GM12875 (cell line): ENCODE data around the gene RPRD1B.
"Not testable (repeated sequence)": the region's sequence is repeated elsewhere in the genome, so short reads cannot be mapped to it uniquely, and the experiment has no call there.

Source experiments
- H3K4me3 ChIP-seq: one replicate; pipeline ENCODE4 v1.5.1; 2011; ENCODE audit warnings: low read depth, low read length, control low read depth
- TF ChIP-seq, protein P1 (sequence below): IDR thresholded peaks from 2 replicates; pipeline ENCODE4 v1.5.1; 2011; ENCODE audit warnings: low read depth, mild to moderate bottlenecking, control low read depth, inconsistent platforms, low read length, moderate library complexity, borderline replicate concordance; ENCODE audit not compliant: insufficient read depth

Gene RPRD1B

GRCh38 chr20:38092260-38092857 is 58.8 kb downstream of the RPRD1B start:
- no peak overlapping the region for H3K4me3 ChIP-seq
- TF ChIP-seq, protein P1, sequence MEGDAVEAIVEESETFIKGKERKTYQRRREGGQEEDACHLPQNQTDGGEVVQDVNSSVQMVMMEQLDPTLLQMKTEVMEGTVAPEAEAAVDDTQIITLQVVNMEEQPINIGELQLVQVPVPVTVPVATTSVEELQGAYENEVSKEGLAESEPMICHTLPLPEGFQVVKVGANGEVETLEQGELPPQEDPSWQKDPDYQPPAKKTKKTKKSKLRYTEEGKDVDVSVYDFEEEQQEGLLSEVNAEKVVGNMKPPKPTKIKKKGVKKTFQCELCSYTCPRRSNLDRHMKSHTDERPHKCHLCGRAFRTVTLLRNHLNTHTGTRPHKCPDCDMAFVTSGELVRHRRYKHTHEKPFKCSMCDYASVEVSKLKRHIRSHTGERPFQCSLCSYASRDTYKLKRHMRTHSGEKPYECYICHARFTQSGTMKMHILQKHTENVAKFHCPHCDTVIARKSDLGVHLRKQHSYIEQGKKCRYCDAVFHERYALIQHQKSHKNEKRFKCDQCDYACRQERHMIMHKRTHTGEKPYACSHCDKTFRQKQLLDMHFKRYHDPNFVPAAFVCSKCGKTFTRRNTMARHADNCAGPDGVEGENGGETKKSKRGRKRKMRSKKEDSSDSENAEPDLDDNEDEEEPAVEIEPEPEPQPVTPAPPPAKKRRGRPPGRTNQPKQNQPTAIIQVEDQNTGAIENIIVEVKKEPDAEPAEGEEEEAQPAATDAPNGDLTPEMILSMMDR: no peak

DNA sequence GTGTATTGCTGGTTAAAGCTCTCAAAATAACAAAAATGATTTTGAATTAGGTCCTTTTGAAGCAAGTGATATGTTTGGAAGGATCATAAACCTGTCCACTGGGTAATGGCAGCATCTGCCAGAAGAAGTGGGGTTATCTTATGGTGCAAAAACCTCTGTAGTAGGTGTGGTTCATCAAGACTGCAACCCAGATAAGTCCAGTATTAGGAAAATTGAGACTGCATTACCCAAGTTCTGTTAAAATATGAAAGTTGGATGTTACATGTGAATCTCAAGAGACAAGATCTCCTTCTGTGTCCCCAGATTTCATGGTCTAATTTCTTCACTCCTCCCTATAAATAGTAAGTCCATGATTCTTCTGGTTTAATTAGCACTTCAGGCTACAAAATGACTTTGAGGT is 59.4 kb downstream of the RPRD1B start:
- TF ChIP-seq, protein P1: no peak
- no peak overlapping the region for H3K4me3 ChIP-seq

DNA sequence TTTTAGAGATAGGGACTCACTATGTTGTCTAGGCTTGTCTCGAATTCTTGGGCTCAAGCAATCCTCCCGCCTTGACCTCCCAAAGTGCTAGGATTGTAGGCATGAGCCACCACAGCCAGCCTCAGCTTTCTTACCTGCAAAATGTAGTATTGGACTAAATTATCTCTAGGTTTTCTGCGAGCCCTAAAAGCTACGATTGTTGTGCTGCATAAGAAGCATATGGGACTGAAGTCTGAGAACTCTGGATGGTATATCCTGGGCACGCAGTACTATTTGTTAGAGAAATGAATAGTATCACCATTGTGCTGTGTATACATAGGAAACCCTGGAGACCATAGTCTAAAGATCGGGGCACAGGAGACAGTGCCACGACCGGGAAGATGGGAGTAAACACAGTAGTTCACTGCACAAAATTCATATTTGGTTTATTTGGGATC is 60.1 kb downstream of the RPRD1B start:
- TF ChIP-seq, protein P1: no peak

GRCh38 chr20:38094373-38094891 is 60.9 kb downstream of the RPRD1B start:
- TF ChIP-seq, protein P1: no peak
- no peak overlapping the region for H3K4me3 ChIP-seq

More for the DNA sequence above, 60.1 kb downstream of the RPRD1B start:
- no peak overlapping the region for H3K4me3 ChIP-seq

GRCh38 chr20:38095017-38095686 is 61.6 kb downstream of the RPRD1B start:
- no peak overlapping the region for H3K4me3 ChIP-seq
- TF ChIP-seq, protein P1: no peak

- H3K4me3 ChIP-seq: no peak overlapping the region
- TF ChIP-seq, protein P1: no peak
Measured at GRCh38 chr20:38098952-38099351, 65.4 kb downstream of the RPRD1B start.

- H3K4me3 ChIP-seq: not testable (repeated sequence)
Measured at GRCh38 chr20:38102206-38102605, 68.7 kb downstream of the RPRD1B start.
